Gastroesophageal sphincter (tissue), 3 donors: ENCODE measurements around the gene TM9SF4.

Experiments used
- CTCF ChIP-seq, 4 experiments: fragments of 200-600 bp in 2 of 4; fragments of 450-650 bp in 2 of 4; sonication (generic) in 1 of 4; IDR thresholded peaks; one replicate each; pipeline ENCODE4 v1.5.1; 2017 to 2019; ENCODE audit warnings: antibody characterized with exemption in 4 of 4, mild to moderate bottlenecking in 2 of 4, moderate library complexity in 2 of 4
- POLR2A ChIP-seq, 2 donors: fragments of 450-650 bp; IDR thresholded peaks; one replicate each; pipeline ENCODE4 v1.6.1; 2017; ENCODE audit warnings: antibody characterized with exemption in 2 of 2, mild to moderate bottlenecking in 2 of 2, moderate library complexity in 1 of 2
- POLR2AphosphoS5 ChIP-seq: sonication (generic); formaldehyde crosslinking; IDR thresholded peaks from one replicate; pipeline ENCODE4 v1.6.1; 2017; ENCODE audit warnings: antibody characterized with exemption

- TF ChIP-seq CTCF (IDR thresholded peaks at IDR 0.05): no peak
- no peak for TF ChIP-seq POLR2A (IDR thresholded peaks at IDR 0.05)
- TF ChIP-seq POLR2AphosphoS5: no peak
Observed at GRCh38 chr20:32069711-32070110, 39.8 kb upstream of the TM9SF4 start.
